ENCODE measurements around the gene PTOV1.

PTOV1 gene

GRCh38 chr19:49850487-49851342 lies at the start of gene PTOV1:
PTOV1 (plus strand) TSS chr19:49851159.
- DNase-seq = peak; percentile 91

GRCh38 chr19:49801401-49801888 lies 49.5 kb upstream of the PTOV1 start:
- DNase-seq = no peak

GRCh38 chr19:49801966-49802661 lies 48.8 kb upstream of the PTOV1 start:
- peak; percentile 88 for DNase-seq

- no peak for DNase-seq
Observed at GRCh38 chr19:49802836-49803528, 48.0 kb upstream of the PTOV1 start.

GRCh38 chr19:49803529-49803856 lies 47.5 kb upstream of the PTOV1 start:
- no peak for DNase-seq

GRCh38 chr19:49805822-49806619 lies 44.9 kb upstream of the PTOV1 start:
- DNase-seq = no peak

GRCh38 chr19:49806620-49806959 lies 44.4 kb upstream of the PTOV1 start:
- DNase-seq = no peak

GRCh38 chr19:49807058-49807903 lies 43.7 kb upstream of the PTOV1 start:
- no peak for DNase-seq

- DNase-seq = no peak
Observed at GRCh38 chr19:49807904-49808675, 42.9 kb upstream of the PTOV1 start.

GRCh38 chr19:49808711-49809159 lies 42.2 kb upstream of the PTOV1 start:
- peak; percentile 98 for DNase-seq

- peak; percentile 72 for DNase-seq
Observed at GRCh38 chr19:49809160-49809940, 41.6 kb upstream of the PTOV1 start.

GRCh38 chr19:49809941-49810389 lies 41.0 kb upstream of the PTOV1 start:
- DNase-seq = no peak

- no peak for DNase-seq
Observed at GRCh38 chr19:49811328-49811727, 39.6 kb upstream of the PTOV1 start.

- no peak for DNase-seq
Observed at GRCh38 chr19:49812452-49812996, 38.4 kb upstream of the PTOV1 start.

GRCh38 chr19:49812997-49813861 lies 37.7 kb upstream of the PTOV1 start, which contains the start of gene FUZ:
FUZ (minus strand) TSS chr19:49813292; CDS start chr19:49813106, 186 bp downstream.
- DNase-seq = peak; percentile 99

GRCh38 chr19:49814010-49814409 lies 36.9 kb upstream of the PTOV1 start:
- no peak for DNase-seq

GRCh38 chr19:49816590-49816989 lies 34.4 kb upstream of the PTOV1 start:
- DNase-seq = no peak

- peak; percentile 91 for DNase-seq
Observed at GRCh38 chr19:49817964-49818648, 32.9 kb upstream of the PTOV1 start, which contains the start of gene MED25. MED25 (plus strand) TSS chr19:49818289; CDS start chr19:49818342, 53 bp downstream.
